Measurements from ENCODE around the gene PSENEN.
"Not testable (repeated sequence)": the region's sequence is repeated elsewhere in the genome, so short reads cannot be mapped to it uniquely, and the experiment has no call there.

PSENEN gene

DNA sequence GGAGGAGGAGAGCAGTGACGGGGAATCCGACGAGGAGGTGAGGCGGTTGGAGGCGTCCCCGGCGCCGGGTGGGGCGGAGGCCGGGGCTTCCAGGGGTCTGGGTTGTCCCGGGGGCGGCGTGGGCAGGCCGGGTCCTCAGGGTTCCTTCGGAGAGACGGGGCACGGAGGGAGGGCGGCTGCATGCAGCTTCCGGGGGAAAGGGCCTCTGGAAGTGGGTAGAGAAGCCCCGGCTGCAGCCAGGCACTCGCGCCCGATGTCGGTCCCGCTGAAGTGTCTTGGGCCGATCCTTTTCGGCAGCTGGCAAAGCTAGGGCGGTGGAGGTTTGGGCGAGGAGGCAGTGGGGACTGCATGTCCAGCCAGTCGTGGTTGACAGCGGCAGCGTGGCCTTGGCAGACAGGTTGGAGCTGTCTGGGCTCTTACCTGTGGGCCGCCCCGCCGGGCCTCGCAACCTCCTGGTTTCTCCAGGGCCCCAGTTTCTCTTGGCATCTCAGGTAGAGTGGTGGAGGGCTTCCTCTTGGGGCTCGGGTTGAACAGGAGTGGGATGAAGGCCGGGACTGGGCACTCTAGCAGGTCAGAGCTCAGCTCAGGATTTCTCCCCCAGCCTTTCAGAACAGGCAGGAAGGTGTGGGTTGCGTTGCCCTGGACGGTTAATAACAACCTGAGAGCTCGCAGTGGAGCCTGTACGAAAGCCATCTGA lies 27.0 kb upstream of the PSENEN start:
- in situ Hi-C loops (cut with HindIII; ENCODE audit: low sequenced_read_pairs) = no loop called here

- in situ Hi-C loops (cut with HindIII; ENCODE audit: low sequenced_read_pairs) = no loop called here
Observed at GRCh38 chr19:35719402-35720162, 25.9 kb upstream of the PSENEN start.

DNA sequence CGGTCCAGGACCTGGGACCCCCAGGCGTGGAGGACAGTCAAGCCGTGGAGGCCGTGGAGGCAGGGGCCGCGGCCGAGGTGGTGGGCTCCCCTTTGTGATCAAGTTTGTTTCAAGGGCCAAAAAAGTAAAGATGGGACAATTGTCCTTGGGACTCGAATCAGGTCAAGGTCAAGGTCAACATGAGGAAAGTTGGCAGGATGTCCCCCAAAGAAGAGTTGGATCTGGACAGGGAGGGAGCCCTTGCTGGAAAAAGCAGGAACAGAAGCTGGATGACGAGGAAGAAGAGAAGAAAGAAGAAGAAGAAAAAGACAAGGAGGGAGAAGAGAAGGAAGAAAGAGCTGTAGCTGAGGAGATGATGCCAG lies 25.3 kb upstream of the PSENEN start:
- in situ Hi-C loops (cut with HindIII; ENCODE audit: low sequenced_read_pairs) = no loop called here

DNA sequence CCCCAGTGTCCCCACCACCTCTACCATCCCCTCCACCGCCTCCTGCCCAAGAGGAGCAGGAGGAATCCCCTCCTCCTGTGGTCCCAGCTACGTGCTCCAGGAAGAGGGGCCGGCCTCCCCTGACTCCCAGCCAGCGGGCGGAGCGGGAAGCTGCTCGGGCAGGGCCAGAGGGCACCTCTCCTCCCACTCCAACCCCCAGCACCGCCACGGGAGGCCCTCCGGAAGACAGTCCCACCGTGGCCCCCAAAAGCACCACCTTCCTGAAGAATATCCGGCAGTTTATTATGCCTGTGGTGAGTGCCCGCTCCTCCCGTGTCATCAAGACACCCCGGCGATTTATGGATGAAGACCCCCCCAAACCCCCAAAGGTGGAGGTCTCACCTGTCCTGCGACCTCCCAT lies 24.8 kb upstream of the PSENEN start:
- in situ Hi-C loops (cut with HindIII; ENCODE audit: low sequenced_read_pairs) = no loop called here

GRCh38 chr19:35721374-35721773 lies 24.1 kb upstream of the PSENEN start:
- in situ Hi-C loops (cut with HindIII; ENCODE audit: low sequenced_read_pairs) = no loop called here

- in situ Hi-C loops (cut with HindIII; ENCODE audit: low sequenced_read_pairs) = no loop called here
Observed at GRCh38 chr19:35722461-35722860, 23.0 kb upstream of the PSENEN start.

GRCh38 chr19:35722897-35723296 lies 22.6 kb upstream of the PSENEN start:
- in situ Hi-C loops (cut with HindIII; ENCODE audit: low sequenced_read_pairs) = no loop called here

DNA sequence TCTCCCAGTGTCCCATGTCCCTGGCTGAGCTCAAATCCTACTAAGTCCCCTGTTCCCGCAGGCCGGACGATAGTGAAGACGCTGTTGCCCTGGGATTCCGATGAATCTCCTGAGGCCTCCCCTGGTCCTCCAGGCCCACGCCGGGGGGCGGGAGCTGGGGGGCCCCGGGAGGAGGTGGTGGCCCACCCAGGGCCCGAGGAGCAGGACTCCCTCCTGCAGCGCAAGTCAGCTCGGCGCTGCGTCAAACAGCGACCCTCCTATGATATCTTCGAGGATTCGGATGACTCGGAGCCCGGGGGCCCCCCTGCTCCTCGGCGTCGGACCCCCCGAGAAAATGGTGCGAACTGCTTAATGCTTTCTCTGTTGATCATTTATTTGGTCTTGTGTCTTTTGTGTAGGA lies 21.8 kb upstream of the PSENEN start:
- in situ Hi-C loops (cut with HindIII; ENCODE audit: low sequenced_read_pairs) = no loop called here

DNA sequence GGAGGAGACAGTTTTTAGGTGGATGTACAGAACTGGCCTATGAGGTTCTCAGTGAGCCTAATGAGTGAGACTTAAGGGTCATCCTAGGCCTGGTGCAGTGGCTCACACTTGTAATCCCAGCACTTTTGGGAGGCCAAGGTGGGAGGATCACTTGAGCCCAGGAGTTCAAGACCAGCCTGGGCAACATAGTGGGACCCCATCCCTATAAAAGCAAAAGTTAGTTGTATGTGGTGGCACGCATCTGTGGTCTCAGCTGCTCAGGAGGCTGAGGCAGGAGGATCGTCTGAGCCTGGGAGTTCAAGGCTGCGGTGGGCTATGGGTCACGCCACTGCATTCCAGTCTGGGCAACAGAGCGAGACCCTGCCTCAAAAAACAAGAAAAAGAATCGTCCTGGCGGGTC lies 21.3 kb upstream of the PSENEN start:
- in situ Hi-C loops (cut with HindIII; ENCODE audit: low sequenced_read_pairs) = not testable (repeated sequence)

- in situ Hi-C loops (cut with HindIII; ENCODE audit: low sequenced_read_pairs) = no loop called here
Observed at GRCh38 chr19:35724560-35724959, 20.9 kb upstream of the PSENEN start.

GRCh38 chr19:35725216-35725861 lies 20.1 kb upstream of the PSENEN start:
- in situ Hi-C loops (cut with HindIII; ENCODE audit: low sequenced_read_pairs) = no loop called here

DNA sequence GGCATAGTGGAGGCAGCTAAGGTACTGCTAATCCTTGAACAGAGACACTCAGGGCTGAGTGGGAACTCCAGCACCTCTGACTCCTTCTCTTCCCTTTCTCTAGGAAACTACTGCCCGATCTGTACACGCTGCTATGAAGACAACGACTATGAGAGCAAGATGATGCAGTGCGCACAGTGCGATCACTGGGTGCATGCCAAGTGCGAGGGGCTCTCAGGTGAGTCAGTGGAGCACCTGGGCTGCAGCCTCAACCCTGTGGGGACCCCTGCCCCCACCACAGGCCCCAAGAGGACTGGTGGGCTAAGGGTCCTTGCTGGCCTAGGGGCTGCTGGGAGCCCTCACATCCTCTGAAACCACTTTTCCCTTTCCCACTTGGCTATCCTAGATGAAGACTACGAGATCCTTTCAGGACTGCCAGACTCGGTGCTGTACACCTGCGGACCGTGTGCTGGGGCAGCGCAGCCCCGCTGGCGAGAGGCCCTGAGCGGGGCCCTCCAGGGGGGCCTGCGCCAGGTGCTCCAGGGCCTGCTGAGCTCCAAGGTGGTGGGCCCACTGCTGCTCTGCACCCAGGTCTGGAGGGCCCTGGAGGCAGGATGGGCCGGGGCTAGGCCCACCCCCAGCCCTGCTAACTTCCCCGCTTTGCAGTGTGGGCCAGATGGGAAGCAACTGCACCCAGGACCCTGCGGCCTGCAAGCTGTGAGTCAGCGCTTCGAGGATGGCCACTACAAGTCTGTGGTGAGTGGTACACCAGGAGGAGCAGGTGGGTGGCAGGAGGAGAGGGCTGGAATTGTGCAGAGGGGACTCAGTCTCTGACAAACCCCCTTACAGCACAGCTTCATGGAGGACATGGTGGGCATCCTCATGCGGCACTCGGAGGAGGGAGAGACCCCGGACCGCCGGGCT lies 18.1 kb upstream of the PSENEN start:
- in situ Hi-C loops (cut with HindIII; ENCODE audit: low sequenced_read_pairs) = no loop called here

DNA sequence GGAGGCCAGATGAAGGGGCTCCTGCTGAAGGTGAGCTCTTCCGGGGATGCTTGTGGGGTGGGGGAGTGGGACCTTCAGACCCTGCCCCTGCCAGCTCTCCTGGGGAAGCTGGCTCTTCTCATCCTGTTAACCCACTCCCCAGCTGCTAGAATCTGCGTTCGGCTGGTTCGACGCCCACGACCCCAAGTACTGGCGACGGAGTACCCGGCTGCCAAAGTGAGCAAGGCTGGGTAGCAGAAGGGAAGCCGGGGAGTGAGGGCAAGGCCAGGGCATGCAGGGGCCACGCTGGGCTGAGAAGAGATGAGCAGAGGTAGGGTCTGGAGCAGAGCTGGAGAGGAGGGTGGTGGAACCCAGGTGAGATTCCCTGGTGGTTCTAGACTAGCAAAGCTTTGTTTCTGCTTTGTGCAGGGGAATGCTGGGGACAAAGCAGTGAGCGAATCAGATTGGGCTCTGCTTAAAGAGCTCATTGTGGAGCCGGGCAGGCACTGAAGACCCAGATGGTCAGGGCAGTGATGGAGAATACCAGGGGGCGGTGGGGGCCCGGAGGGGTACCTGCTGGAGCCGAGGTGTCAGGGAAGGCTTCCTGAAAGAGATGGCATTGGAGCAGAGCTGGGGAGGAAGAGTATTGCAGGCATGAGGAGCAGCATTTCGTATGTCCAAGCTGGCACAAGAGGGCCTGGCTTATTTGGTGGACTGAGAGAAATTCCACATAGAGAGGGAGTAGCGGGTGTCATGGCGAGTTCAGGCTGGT lies 17.3 kb upstream of the PSENEN start:
- in situ Hi-C loops (cut with HindIII; ENCODE audit: low sequenced_read_pairs) = no loop called here

GRCh38 chr19:35729021-35729420 lies 16.4 kb upstream of the PSENEN start:
- in situ Hi-C loops (cut with HindIII; ENCODE audit: low sequenced_read_pairs) = no loop called here

DNA sequence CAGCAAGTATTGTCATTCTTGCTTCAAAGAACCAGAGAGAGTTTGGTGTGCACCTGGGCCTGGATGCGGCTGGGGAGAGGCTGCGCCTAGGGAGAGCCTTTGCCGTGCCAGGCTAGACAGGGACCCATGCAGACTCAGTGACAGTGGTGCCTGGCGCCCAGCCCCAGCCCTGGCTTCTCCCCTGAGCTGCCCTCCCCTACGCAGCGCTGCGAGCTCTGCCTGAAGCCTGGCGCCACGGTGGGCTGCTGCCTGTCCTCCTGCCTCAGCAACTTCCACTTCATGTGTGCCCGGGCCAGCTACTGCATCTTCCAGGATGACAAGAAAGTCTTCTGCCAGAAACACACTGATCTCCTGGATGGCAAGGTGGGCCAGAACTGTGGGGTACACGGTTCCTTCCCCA lies 15.7 kb upstream of the PSENEN start:
- in situ Hi-C loops (cut with HindIII; ENCODE audit: low sequenced_read_pairs) = no loop called here

DNA sequence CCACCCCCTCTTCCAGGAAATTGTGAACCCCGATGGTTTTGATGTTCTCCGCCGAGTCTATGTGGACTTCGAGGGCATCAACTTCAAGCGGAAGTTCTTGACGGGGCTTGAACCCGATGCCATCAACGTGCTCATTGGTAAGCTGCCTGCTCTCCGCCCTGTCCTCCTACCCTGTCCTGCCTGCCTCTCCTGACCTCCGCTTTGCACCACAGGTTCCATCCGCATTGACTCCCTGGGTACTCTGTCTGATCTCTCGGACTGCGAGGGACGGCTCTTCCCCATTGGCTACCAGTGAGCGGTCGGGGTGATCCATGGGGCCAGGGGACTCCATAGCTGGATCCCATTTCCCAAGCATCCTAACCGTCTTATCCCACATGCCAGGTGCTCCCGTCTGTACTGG lies 15.1 kb upstream of the PSENEN start:
- in situ Hi-C loops (cut with HindIII; ENCODE audit: low sequenced_read_pairs) = no loop called here

GRCh38 chr19:35731353-35731752 lies 14.1 kb upstream of the PSENEN start:
- in situ Hi-C loops (cut with HindIII; ENCODE audit: low sequenced_read_pairs) = no loop called here

DNA sequence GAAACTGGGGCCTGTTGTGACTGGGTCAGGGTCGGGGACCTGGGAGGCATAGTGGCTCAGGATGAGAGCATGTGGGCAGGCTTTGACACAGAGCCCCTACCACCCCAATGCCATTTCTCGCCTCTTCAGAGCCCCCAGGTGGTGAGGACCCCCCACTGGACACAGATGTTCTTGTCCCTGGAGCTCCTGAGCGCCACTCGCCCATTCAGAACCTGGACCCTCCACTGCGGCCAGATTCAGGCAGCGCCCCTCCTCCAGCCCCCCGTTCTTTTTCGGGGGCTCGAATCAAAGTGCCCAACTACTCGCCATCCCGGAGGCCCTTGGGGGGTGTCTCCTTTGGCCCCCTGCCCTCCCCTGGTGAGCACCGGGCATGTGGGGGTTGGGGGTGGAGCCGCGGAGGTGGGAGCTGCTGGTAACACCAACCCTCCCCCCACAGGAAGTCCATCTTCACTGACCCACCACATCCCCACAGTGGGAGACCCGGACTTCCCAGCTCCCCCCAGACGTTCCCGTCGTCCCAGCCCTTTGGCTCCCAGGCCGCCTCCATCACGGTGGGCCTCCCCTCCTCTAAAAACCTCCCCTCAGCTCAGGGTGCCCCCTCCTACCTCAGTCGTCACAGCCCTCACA lies 13.6 kb upstream of the PSENEN start:
- in situ Hi-C loops (cut with HindIII; ENCODE audit: low sequenced_read_pairs) = no loop called here

GRCh38 chr19:35732540-35733179 lies 12.8 kb upstream of the PSENEN start:
- in situ Hi-C loops (cut with HindIII; ENCODE audit: low sequenced_read_pairs) = no loop called here
